GM23338 (cell line): ENCODE results near the gene OR51G2.
"Not testable (repeated sequence)": the region's sequence is repeated elsewhere in the genome, so short reads cannot be mapped to it uniquely, and the experiment has no call there.

ENCODE experiments used
- CREB1 ChIP-seq: fragments of 250-450 bp; sonication (Bioruptor Pico); IDR thresholded peaks from 2 replicates; pipeline ENCODE4 v1.5.0; 2020; ENCODE audit warnings: low read depth, mild to moderate bottlenecking, moderate library complexity
- EZH2 ChIP-seq: fragments of 200-600 bp; sonication (generic); IDR thresholded peaks from one replicate; pipeline ENCODE4 v1.8.0; 2017; ENCODE audit warnings: antibody characterized with exemption, mild to moderate bottlenecking, low read depth; ENCODE audit not compliant: unreplicated experiment
- EZH2phosphoT487 ChIP-seq: fragments of 200-600 bp; sonication (generic); IDR thresholded peaks from one replicate; pipeline ENCODE4 v1.8.1; 2018; ENCODE audit warnings: antibody characterized with exemption; ENCODE audit not compliant: unreplicated experiment
- JUNB ChIP-seq: IDR thresholded peaks from one replicate; pipeline ENCODE4 v1.6.1; 2016; ENCODE audit warnings: antibody characterized with exemption; ENCODE audit not compliant: unreplicated experiment
- NANOG ChIP-seq: IDR thresholded peaks from 2 replicates; pipeline ENCODE4 v1.6.1; 2016; ENCODE audit warnings: antibody characterized with exemption, borderline replicate concordance
- POLR2AphosphoS5 ChIP-seq: IDR thresholded peaks from 2 replicates; pipeline ENCODE4 v1.6.1; 2016; ENCODE audit warnings: antibody characterized with exemption, low read depth
- TF ChIP-seq, protein P1 (sequence below), 2 experiments: fragments of 200-600 bp in 1 of 2; sonication (generic) in 1 of 2; conservative IDR thresholded peaks; 2 replicates each; pipeline versions ENCODE4 v1.5.1 to v1.6.1; 2016 to 2017; ENCODE audit warnings: antibody characterized with exemption in 2 of 2, low read depth in 2 of 2, mild to moderate bottlenecking in 2 of 2, moderate library complexity in 1 of 2
- TF ChIP-seq, protein P2 (sequence below): IDR thresholded peaks from one replicate; pipeline ENCODE4 v1.6.1; 2018; ENCODE audit warnings: antibody characterized with exemption; ENCODE audit not compliant: unreplicated experiment
- TF ChIP-seq, protein P3 (sequence below): IDR thresholded peaks from 2 replicates; pipeline ENCODE4 v1.6.1; 2016; ENCODE audit warnings: antibody characterized with exemption

DNA sequence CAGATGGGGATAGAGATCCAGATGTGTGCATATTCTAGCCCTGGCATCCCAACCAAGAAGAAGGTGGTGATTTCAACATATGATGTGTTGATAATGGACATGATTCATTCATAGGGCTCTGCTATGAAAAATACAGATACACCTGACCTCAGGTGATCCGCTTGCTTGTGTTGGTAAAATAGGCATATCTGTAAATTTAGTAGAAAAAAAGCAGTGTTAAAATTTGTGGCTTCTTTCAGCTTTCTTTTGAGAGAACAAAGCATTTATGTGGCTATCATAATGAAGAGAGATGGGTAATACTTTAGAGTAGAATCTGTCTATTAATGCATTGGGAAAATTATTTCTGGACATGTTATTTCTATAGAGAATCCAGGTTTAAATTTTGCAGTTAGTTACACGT, 36.5 kb upstream of the OR51G2 start, which contains the start of gene OR51A2:
- not testable (repeated sequence) for TF ChIP-seq EZH2; CREB1 (CRISPR knock-in tag); EZH2phosphoT487; POLR2AphosphoS5; JUNB; NANOG
- TF ChIP-seq, protein P1, sequence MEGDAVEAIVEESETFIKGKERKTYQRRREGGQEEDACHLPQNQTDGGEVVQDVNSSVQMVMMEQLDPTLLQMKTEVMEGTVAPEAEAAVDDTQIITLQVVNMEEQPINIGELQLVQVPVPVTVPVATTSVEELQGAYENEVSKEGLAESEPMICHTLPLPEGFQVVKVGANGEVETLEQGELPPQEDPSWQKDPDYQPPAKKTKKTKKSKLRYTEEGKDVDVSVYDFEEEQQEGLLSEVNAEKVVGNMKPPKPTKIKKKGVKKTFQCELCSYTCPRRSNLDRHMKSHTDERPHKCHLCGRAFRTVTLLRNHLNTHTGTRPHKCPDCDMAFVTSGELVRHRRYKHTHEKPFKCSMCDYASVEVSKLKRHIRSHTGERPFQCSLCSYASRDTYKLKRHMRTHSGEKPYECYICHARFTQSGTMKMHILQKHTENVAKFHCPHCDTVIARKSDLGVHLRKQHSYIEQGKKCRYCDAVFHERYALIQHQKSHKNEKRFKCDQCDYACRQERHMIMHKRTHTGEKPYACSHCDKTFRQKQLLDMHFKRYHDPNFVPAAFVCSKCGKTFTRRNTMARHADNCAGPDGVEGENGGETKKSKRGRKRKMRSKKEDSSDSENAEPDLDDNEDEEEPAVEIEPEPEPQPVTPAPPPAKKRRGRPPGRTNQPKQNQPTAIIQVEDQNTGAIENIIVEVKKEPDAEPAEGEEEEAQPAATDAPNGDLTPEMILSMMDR (conservative IDR thresholded peaks at IDR 0.05; ENCODE audit: low read depth in 2 of 2): not testable (repeated sequence)
- TF ChIP-seq, protein P2, sequence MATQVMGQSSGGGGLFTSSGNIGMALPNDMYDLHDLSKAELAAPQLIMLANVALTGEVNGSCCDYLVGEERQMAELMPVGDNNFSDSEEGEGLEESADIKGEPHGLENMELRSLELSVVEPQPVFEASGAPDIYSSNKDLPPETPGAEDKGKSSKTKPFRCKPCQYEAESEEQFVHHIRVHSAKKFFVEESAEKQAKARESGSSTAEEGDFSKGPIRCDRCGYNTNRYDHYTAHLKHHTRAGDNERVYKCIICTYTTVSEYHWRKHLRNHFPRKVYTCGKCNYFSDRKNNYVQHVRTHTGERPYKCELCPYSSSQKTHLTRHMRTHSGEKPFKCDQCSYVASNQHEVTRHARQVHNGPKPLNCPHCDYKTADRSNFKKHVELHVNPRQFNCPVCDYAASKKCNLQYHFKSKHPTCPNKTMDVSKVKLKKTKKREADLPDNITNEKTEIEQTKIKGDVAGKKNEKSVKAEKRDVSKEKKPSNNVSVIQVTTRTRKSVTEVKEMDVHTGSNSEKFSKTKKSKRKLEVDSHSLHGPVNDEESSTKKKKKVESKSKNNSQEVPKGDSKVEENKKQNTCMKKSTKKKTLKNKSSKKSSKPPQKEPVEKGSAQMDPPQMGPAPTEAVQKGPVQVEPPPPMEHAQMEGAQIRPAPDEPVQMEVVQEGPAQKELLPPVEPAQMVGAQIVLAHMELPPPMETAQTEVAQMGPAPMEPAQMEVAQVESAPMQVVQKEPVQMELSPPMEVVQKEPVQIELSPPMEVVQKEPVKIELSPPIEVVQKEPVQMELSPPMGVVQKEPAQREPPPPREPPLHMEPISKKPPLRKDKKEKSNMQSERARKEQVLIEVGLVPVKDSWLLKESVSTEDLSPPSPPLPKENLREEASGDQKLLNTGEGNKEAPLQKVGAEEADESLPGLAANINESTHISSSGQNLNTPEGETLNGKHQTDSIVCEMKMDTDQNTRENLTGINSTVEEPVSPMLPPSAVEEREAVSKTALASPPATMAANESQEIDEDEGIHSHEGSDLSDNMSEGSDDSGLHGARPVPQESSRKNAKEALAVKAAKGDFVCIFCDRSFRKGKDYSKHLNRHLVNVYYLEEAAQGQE: not testable (repeated sequence)
- TF ChIP-seq, protein P3, sequence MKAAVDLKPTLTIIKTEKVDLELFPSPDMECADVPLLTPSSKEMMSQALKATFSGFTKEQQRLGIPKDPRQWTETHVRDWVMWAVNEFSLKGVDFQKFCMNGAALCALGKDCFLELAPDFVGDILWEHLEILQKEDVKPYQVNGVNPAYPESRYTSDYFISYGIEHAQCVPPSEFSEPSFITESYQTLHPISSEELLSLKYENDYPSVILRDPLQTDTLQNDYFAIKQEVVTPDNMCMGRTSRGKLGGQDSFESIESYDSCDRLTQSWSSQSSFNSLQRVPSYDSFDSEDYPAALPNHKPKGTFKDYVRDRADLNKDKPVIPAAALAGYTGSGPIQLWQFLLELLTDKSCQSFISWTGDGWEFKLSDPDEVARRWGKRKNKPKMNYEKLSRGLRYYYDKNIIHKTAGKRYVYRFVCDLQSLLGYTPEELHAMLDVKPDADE: not testable (repeated sequence)
